NT2/D1 (cell line): ENCODE measurements around the gene SYNJ1.
"Not testable (repeated sequence)": the region's sequence is repeated elsewhere in the genome, so short reads cannot be mapped to it uniquely, and the experiment has no call there.

Experiments
- DNase-seq: peaks from one replicate; pipeline ENCODE4 v3.0.0-alpha.2; 2011; ENCODE audit warnings: low read depth, low spot score
- H3K27me3 ChIP-seq: 2 replicates; pipeline ENCODE4 v1.6.0; 2011; ENCODE audit warnings: mild to moderate bottlenecking; ENCODE audit not compliant: insufficient read length, insufficient read depth
- H3K36me3 ChIP-seq: 2 replicates; pipeline ENCODE4 v1.6.1; 2011; ENCODE audit warnings: mild to moderate bottlenecking, low read length, mixed read lengths; ENCODE audit not compliant: insufficient read depth, insufficient read length
- H3K4me1 ChIP-seq: 2 replicates; pipeline ENCODE4 v1.5.1; 2011; ENCODE audit not compliant: insufficient read depth, insufficient read length
- H3K4me3 ChIP-seq: 2 replicates; pipeline ENCODE4 v1.5.1; 2011; ENCODE audit warnings: low read depth; ENCODE audit not compliant: insufficient read length
- H3K9ac ChIP-seq: 2 replicates; pipeline ENCODE4 v1.6.0; 2011; ENCODE audit warnings: low read depth; ENCODE audit not compliant: insufficient read length
- H3K9me3 ChIP-seq: 2 replicates; pipeline ENCODE4 v1.5.1; 2011; ENCODE audit warnings: mild to moderate bottlenecking, low read length; ENCODE audit not compliant: insufficient read depth
- SUZ12 ChIP-seq: IDR thresholded peaks from 2 replicates; pipeline ENCODE4 v1.6.1; 2011; ENCODE audit not compliant: insufficient read length, insufficient read depth; ENCODE audit errors: extremely low read depth
- YY1 ChIP-seq: IDR thresholded peaks from 2 replicates; pipeline ENCODE4 v1.6.1; 2011; ENCODE audit not compliant: insufficient read length, insufficient read depth
- ZNF274 ChIP-seq: IDR thresholded peaks from 2 replicates; pipeline ENCODE4 v1.6.1; 2011; ENCODE audit warnings: mild to moderate bottlenecking, low read depth, low read length

Gene SYNJ1

DNA sequence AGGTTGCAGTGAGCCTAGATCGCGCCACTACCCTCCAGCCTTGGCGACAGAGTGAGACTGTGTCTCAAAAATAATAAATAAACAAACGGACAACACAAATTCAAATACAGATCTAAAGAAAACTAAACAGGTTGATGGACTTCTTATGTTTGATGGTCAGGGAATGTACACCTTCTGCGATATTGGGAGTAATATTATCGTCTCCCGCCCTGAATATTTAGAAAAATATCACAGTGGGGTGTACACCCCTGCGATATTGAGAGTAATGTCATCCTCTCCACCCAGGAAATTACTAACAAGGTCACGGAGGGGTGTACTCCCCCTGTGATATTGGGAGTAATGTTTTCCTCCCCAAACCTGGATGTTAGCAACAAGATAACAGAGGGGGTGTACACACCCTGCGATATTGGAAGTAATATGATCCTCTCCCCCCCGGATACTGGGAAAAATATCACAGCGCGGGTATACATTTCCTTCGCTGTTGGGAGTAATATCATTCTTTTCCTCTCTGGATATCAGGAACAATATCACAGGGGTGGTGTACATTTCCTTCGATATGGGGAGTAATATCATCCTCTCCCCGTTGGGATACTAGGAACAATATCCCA lies 114.3 kb downstream of the SYNJ1 start:
- H3K4me3 ChIP-seq = peak overlapping the region; percentile 99
- no peaks in the 10 kb centered on the region for H3K27me3 ChIP-seq
- TF ChIP-seq YY1 = no peak
- TF ChIP-seq ZNF274 = no peak
- TF ChIP-seq SUZ12 = no peak
- H3K36me3 ChIP-seq = peaks cover 20% of the 10 kb centered on the region
- peak overlapping the region; percentile 99 for H3K9ac ChIP-seq
- DNase-seq = no peak
- no peaks in the 10 kb centered on the region for H3K4me1 ChIP-seq
- no peaks in the 10 kb centered on the region for H3K9me3 ChIP-seq

DNA sequence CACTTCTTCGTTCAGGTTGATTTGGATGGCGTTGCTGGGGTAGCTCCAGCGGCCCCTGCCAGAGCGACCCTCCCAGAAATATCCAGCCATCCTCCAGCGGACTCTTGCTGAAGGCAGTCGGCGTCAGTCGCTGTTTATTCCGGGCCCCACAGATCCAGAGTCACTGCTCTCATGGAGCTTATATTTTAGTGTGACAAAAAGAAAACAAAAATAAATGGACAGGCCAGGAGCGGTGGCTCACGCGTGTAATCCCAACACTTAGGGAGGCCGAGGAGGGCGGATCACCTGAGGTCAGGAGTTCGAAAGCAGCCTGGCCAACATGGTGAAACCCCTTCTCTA lies 114.8 kb downstream of the SYNJ1 start:
- Histone ChIP-seq H3K4me1 (no peaks in the 10 kb centered on the region), H3K27me3 (no peaks in the 10 kb centered on the region), H3K9me3 (no peaks in the 10 kb centered on the region), H3K36me3 (peaks cover 24% of the 10 kb centered on the region), H3K9ac (peak overlapping the region; percentile 99), H3K4me3 (peak overlapping the region; percentile 99)
- DNase-seq = no peak
- TF ChIP-seq ZNF274 (no peak), SUZ12 (no peak), YY1 (no peak)

DNA sequence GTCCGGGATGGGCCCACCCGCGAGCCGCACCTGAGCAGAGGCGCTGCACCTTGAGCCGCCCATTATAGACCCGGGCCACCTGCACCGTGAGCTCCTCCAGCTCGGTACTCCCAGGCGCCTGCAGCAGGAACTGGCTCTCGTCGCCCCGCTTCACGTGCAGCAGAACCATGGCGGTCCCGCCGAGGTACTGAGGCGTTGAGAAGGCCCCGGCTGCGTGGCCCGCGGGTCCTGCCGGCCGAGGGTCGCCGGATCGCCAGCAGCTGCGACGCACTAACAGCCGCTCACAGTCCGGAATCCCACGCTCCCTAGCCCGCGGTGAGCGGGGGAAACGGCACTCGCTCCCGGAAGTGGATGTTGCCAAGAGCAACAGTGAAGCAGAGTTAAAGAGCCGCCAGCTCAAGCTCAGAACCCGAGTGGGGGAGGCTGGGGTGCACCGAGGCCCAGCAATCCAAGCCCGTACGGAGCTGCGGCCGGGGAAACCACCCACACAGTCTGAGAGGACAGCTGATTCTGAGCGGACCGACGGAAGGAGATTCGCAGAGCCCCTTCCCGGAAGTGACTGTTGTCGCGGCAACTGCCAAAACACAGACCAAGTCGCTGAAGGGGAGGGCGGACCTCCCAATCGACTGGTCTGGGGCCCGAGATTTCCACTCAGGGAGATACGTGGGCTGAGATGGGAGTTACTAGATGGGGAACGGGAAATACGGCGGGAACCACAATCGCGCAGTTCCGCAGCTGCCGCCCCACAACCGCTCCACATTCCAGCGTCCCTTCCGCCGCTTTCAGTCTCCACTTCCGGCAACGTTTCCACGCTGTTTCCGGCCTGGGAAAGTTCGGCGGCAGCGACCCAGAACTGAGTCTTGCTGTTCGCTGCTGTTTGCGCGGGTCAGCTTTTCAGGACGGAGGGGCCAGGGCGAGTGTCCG lies 115.5 kb downstream of the SYNJ1 start, which contains the start of gene CFAP298:
Gene CFAP298 (minus strand): TSS at position 303 of the 924 bp plus-strand sequence. CDS start 134 bp downstream, at position 169.
- no peaks in the 10 kb centered on the region for H3K27me3 ChIP-seq
- H3K9ac ChIP-seq = peak within 1 kb of the TSS; percentile 99
- H3K4me3 ChIP-seq = peak within 1 kb of the TSS; percentile 99
- peaks cover 30% of the 10 kb centered on the region for H3K36me3 ChIP-seq
- no peak for TF ChIP-seq ZNF274
- no peak for TF ChIP-seq SUZ12
- no peak for TF ChIP-seq YY1
- peak; percentile 81 for DNase-seq
- no peaks in the 10 kb centered on the region for H3K4me1 ChIP-seq
- no peaks in the 10 kb centered on the region for H3K9me3 ChIP-seq

DNA sequence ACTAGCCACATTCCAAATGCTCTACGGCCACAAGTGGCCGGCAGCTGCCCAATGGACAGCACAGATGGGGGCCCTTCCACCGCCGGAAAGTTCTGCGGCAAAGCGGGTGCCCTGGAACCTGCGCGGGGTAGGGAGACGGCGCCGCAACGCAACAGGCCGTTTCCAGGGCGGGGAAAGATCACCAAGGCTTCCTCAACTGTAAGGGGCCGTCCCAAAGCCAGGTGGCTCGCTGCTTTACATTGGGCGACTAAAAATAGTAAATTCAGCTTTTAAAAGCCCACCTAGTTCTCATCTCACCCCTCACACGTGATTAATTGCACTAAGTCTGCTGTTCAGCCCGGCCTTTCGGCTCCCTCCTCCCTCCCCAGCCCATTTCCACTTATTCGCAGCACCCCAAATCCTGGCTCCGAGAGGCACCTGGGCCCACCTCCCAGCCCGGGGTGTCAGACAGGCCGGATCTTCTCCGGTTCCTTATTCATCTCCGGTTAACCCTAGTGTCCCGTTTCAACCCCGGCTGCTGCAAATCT lies 116.3 kb downstream of the SYNJ1 start:
- H3K9ac ChIP-seq = peak overlapping the region; percentile 99
- no peaks in the 10 kb centered on the region for H3K27me3 ChIP-seq
- TF ChIP-seq YY1 = no peak
- no peak for TF ChIP-seq SUZ12
- TF ChIP-seq ZNF274 = no peak
- no peaks in the 10 kb centered on the region for H3K9me3 ChIP-seq
- DNase-seq = no peak
- H3K36me3 ChIP-seq = peaks cover 37% of the 10 kb centered on the region
- H3K4me1 ChIP-seq = no peaks in the 10 kb centered on the region
- H3K4me3 ChIP-seq = peak overlapping the region; percentile 99

DNA sequence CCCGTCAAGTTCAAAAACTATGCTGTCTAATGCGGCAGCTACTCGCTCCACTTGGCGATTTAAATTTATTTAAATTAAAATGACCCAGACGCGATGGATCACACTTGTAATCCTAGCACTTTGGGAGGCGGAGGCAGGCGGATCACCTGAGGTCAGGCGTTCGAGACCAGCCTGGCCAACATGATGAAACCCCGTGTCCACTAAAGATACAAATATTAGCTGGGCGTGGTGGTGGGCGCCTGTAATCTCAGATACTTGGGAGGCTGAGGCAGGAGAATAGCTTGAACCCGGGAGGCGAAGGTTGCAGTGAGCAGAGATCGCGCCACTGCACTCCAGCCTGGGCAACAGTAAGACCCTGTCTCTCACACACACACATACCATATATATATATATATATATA lies 116.9 kb downstream of the SYNJ1 start:
- not testable (repeated sequence) for H3K27me3 ChIP-seq, H3K4me1 ChIP-seq, H3K9me3 ChIP-seq, DNase-seq
- peaks cover 43% of the 10 kb centered on the region for H3K36me3 ChIP-seq
- peak overlapping the region; percentile 36 for H3K9ac ChIP-seq
- H3K4me3 ChIP-seq = peak overlapping the region; percentile 3

DNA sequence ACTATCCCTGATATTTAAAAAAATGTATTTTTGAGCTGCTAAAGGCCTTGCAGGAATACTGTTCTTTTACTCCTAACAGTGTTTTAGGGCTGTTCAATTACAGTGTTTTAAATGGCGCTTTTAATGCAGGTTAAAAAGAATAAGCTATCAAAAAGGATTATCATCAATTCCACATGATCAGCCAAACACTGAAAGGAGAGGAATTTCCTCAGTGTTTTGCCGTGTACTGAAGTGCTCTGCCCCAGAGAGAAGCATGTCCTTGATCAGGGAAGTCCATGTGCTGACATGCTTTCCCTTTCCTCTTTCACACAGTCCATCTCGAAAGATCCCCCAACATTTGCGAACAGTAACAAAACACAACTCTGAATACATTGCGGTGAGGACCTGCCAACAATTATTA lies 119.0 kb downstream of the SYNJ1 start:
- Histone ChIP-seq H3K36me3 (peaks cover 64% of the 10 kb centered on the region), H3K27me3 (no peaks in the 10 kb centered on the region), H3K4me1 (peaks cover 14% of the 10 kb centered on the region), H3K9ac (no peak overlapping the region), H3K9me3 (no peaks in the 10 kb centered on the region), H3K4me3 (no peak overlapping the region)
- DNase-seq = no peak
- TF ChIP-seq ZNF274 = no peak
- TF ChIP-seq SUZ12 = no peak
- no peak for TF ChIP-seq YY1

DNA sequence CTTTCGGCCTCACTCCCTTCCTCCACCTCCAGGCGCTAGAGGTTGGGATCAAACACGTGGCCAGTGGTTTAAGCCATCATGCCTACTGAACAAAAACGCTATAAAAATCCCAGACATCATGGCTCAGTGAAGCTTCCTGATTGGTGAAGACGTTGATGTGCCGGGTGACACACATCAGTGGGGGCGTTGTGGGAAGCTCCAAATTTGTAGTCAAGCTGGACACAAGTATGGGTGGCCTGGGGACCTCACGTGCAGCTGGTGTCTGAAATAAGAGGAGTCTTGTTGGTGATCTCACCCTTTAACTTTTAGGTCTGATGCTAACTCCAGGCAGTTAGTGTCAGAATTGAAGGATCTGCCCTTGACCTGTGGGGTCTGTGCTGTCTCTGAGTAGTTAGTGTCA lies 122.3 kb downstream of the SYNJ1 start:
- Histone ChIP-seq H3K27me3 (no peaks in the 10 kb centered on the region), H3K9me3 (no peaks in the 10 kb centered on the region), H3K4me1 (peaks cover 20% of the 10 kb centered on the region), H3K36me3 (peaks cover 93% of the 10 kb centered on the region), H3K9ac (peak overlapping the region; percentile 7), H3K4me3 (no peak overlapping the region)
- TF ChIP-seq SUZ12 (no peak), YY1 (no peak), ZNF274 (no peak)
- no peak for DNase-seq
